H1 (cell line): ENCODE results near the gene MPC1. TPM values are rescaled to one million over a fixed set of nuclear protein-coding genes. Genes with fewer than 3 reads are reported as not detected.

Experiments used
- CTCF ChIA-PET: fragments of 300-600 bp; sonication (Branson Sonifier 250); formaldehyde crosslinking; loops from one replicate; lab custom pipeline; 2021; ENCODE audit not compliant: partially characterized antibody; lab: Charles Lee
- POLR2A ChIA-PET: fragments of 300-600 bp; sonication (Branson Sonifier 250); formaldehyde crosslinking; loops from one replicate; lab custom pipeline; 2021; ENCODE audit warnings: inconsistent platforms; ENCODE audit not compliant: partially characterized antibody; lab: Charles Lee
- DNase-seq, 2 experiments: peaks; one replicate each; pipeline versions ENCODE4 v3.0.0 to v3.0.0-alpha.2; 2010 to 2022; ENCODE audit warnings: low spot score in 2 of 2, low read depth in 1 of 2, mixed read lengths in 1 of 2
- FAIRE-seq: peaks from 2 replicates; lab custom pipeline; 2011; peaks lifted over from hg19 to GRCh38; lab: Jason Lieb, UNC
- H2AFZ ChIP-seq: 2 replicates; pipeline ENCODE4 v1.8.1; 2012; ENCODE audit warnings: low read length, inconsistent platforms
- H2AK5ac ChIP-seq: 2 replicates; pipeline ENCODE4 v1.6.1; 2013; ENCODE audit warnings: low read depth, low read length
- H2BK120ac ChIP-seq: replicated peaks from 2 replicates; pipeline ENCODE3; 2013; ENCODE audit warnings: low read depth, low read length, inconsistent platforms
- H2BK12ac ChIP-seq: 2 replicates; pipeline ENCODE4 v1.6.1; 2013; ENCODE audit warnings: low read depth, low read length
- H2BK15ac ChIP-seq: 2 replicates; pipeline ENCODE4 v1.6.1; 2013; ENCODE audit warnings: low read length
- H2BK20ac ChIP-seq: 2 replicates; pipeline ENCODE4 v1.6.1; 2013; ENCODE audit warnings: low read length
- H2BK5ac ChIP-seq: 2 replicates; pipeline ENCODE4 v1.6.1; 2013; ENCODE audit warnings: low read depth, low read length
- H3K14ac ChIP-seq: 2 replicates; pipeline ENCODE4 v1.6.1; 2013; ENCODE audit warnings: inconsistent platforms; ENCODE audit not compliant: insufficient read length
- H3K18ac ChIP-seq: 2 replicates; pipeline ENCODE4 v1.6.1; 2013; ENCODE audit warnings: low read length; ENCODE audit errors: extremely low read depth
- H3K23ac ChIP-seq: 2 replicates; pipeline ENCODE4 v1.6.1; 2013; ENCODE audit warnings: inconsistent platforms; ENCODE audit not compliant: insufficient read length
- H3K23me2 ChIP-seq: 2 replicates; pipeline ENCODE4 v1.6.1; 2013; ENCODE audit warnings: low read depth, low read length
- H3K27ac ChIP-seq: 2 replicates; pipeline ENCODE4 v1.6.1; 2011; ENCODE audit warnings: low read depth, low read length, inconsistent platforms
- H3K27me3 ChIP-seq, 4 experiments: replicated peaks in 1 of 4; 1 replicate in 1 of 4; 2 replicates in 3 of 4; pipeline versions ENCODE4 v1.6.1 to v1.8.1; 2011 to 2013; ENCODE audit warnings: low read length in 3 of 4, mild to moderate bottlenecking in 3 of 4, inconsistent platforms in 2 of 4, mixed read lengths in 2 of 4, moderate library complexity in 1 of 4; ENCODE audit not compliant: control insufficient read depth in 3 of 4, insufficient read depth in 3 of 4; ENCODE audit errors: extremely low read depth in 1 of 4
- H3K36me3 ChIP-seq, 4 experiments: 2 replicates each; pipeline versions ENCODE4 v1.6.1 to v1.8.1; 2011 to 2013; ENCODE audit warnings: mild to moderate bottlenecking in 4 of 4, low read length in 3 of 4, moderate library complexity in 2 of 4, control low read depth in 1 of 4, inconsistent platforms in 1 of 4; ENCODE audit not compliant: insufficient read depth in 4 of 4, control insufficient read depth in 2 of 4
- H3K4ac ChIP-seq: replicated peaks from 2 replicates; pipeline ENCODE3; 2013; ENCODE audit warnings: low read length, low read depth, mixed read lengths, inconsistent platforms; ENCODE audit not compliant: insufficient read length
- H3K4me1 ChIP-seq, 4 experiments: replicated peaks in 1 of 4; 1 replicate in 1 of 4; 2 replicates in 3 of 4; pipeline versions ENCODE4 v1.6.1 to v1.8.1; 2011 to 2013; ENCODE audit warnings: low read length in 3 of 4, inconsistent platforms in 2 of 4, mixed read lengths in 1 of 4; ENCODE audit not compliant: insufficient read depth in 4 of 4, control insufficient read depth in 3 of 4
- H3K4me2 ChIP-seq, 2 experiments: 2 replicates each; pipeline versions ENCODE4 v1.6.1 to v1.8.1; 2011 to 2013; ENCODE audit warnings: low read depth in 2 of 2, low read length in 2 of 2, control low read depth in 1 of 2, inconsistent platforms in 1 of 2, mild to moderate bottlenecking in 1 of 2; ENCODE audit not compliant: insufficient read depth in 1 of 2
- H3K4me3 ChIP-seq, 4 experiments: fragments of 200-600, 300-600 bp in 1 of 4; sonication (generic), shearing (Covaris generic), sonication (Bioruptor Twin) in 1 of 4; 2 replicates each; pipeline versions ENCODE4 v1.5.1 to v1.8.1; 2011 to 2016; ENCODE audit warnings: low read length in 4 of 4, low read depth in 3 of 4, control low read depth in 2 of 4, inconsistent platforms in 2 of 4, mild to moderate bottlenecking in 2 of 4, mixed read lengths in 1 of 4, moderate library complexity in 1 of 4; ENCODE audit not compliant: insufficient read depth in 2 of 4; ENCODE audit errors: extremely low read depth in 1 of 4
- H3K56ac ChIP-seq: replicated peaks from 2 replicates; pipeline ENCODE3; 2013; ENCODE audit warnings: low read depth, mild to moderate bottlenecking, mixed read lengths, low read length, inconsistent platforms; ENCODE audit not compliant: insufficient read length
- H3K79me1 ChIP-seq: 2 replicates; pipeline ENCODE4 v1.6.1; 2013; ENCODE audit warnings: low read depth, low read length, control low read depth
- H3K79me2 ChIP-seq, 2 experiments: 2 replicates each; pipeline versions ENCODE4 v1.6.1 to v1.8.1; 2012 to 2013; ENCODE audit warnings: low read length in 2 of 2, mild to moderate bottlenecking in 2 of 2, inconsistent platforms in 1 of 2; ENCODE audit not compliant: insufficient read depth in 2 of 2, control insufficient read depth in 1 of 2
- H3K9ac ChIP-seq, 4 experiments: replicated peaks in 1 of 4; 1 replicate in 1 of 4; 2 replicates in 3 of 4; pipeline versions ENCODE4 v1.6.1 to v1.8.1; 2011 to 2013; ENCODE audit warnings: low read depth in 3 of 4, low read length in 3 of 4, control low read depth in 2 of 4, mild to moderate bottlenecking in 2 of 4, moderate library complexity in 2 of 4, inconsistent platforms in 1 of 4; ENCODE audit errors: extremely low read depth in 1 of 4
- H3K9me3 ChIP-seq, 2 experiments: 2 replicates each; pipeline versions ENCODE4 v1.6.1 to v1.8.1; 2012 to 2013; ENCODE audit warnings: mild to moderate bottlenecking in 2 of 2, moderate library complexity in 2 of 2, control low read depth in 1 of 2, inconsistent platforms in 1 of 2, low read depth in 1 of 2, low read length in 1 of 2, mixed read lengths in 1 of 2; ENCODE audit not compliant: insufficient read depth in 2 of 2
- H4K20me1 ChIP-seq, 2 experiments: replicated peaks in 1 of 2; 2 replicates each; pipeline versions ENCODE3 to v1.8.1; 2011 to 2013; ENCODE audit warnings: inconsistent platforms in 2 of 2, low read length in 2 of 2, mild to moderate bottlenecking in 1 of 2; ENCODE audit not compliant: insufficient read depth in 2 of 2, control insufficient read depth in 1 of 2
- H4K5ac ChIP-seq: 2 replicates; pipeline ENCODE4 v1.6.1; 2013; ENCODE audit warnings: low read length, low read depth, mixed read lengths, inconsistent platforms; ENCODE audit not compliant: insufficient read length
- H4K8ac ChIP-seq: 2 replicates; pipeline ENCODE4 v1.8.0; 2013; ENCODE audit warnings: mild to moderate bottlenecking, moderate library complexity, low read length, inconsistent platforms; ENCODE audit not compliant: insufficient read depth; ENCODE audit errors: extremely low read depth
- H4K91ac ChIP-seq: replicated peaks from 2 replicates; pipeline ENCODE3; 2013; ENCODE audit warnings: low read length, mixed read lengths, inconsistent platforms; ENCODE audit not compliant: insufficient read length
- BRCA1 ChIP-seq: IDR thresholded peaks from 2 replicates; pipeline ENCODE4 v1.6.1; 2012; ENCODE audit warnings: low read depth, low read length, improper control_type of control experiment
- CTCF ChIP-seq, 3 experiments: IDR thresholded peaks; 1 replicate in 2 of 3; 2 replicates in 1 of 3; pipeline versions ENCODE4 v1.5.1 to v1.6.1; 2011; ENCODE audit warnings: low read length in 3 of 3, mild to moderate bottlenecking in 3 of 3, inconsistent platforms in 2 of 3, low read depth in 1 of 3, moderate library complexity in 1 of 3; ENCODE audit not compliant: insufficient read depth in 1 of 3; ENCODE audit errors: control extremely low read depth in 1 of 3
- EGR1 ChIP-seq: IDR thresholded peaks from 2 replicates; pipeline ENCODE4 v1.6.1; 2011; ENCODE audit warnings: low read depth, low read length, borderline replicate concordance
- EP300 ChIP-seq, 2 experiments: IDR thresholded peaks; 1 replicate in 1 of 2; 2 replicates in 1 of 2; pipeline ENCODE4 v1.6.1; 2011 to 2012; ENCODE audit warnings: low read depth in 2 of 2, low read length in 2 of 2, mild to moderate bottlenecking in 2 of 2, borderline replicate concordance in 1 of 2, inconsistent platforms in 1 of 2, moderate library complexity in 1 of 2
- EZH2 ChIP-seq: fragments of 200-600 bp; sonication (generic); IDR thresholded peaks from 2 replicates; pipeline ENCODE4 v1.7.1; 2012; ENCODE audit warnings: low read depth, mild to moderate bottlenecking, moderate library complexity, low read length, inconsistent platforms; ENCODE audit not compliant: severe bottlenecking
- JUND ChIP-seq: IDR thresholded peaks from 2 replicates; pipeline ENCODE4 v1.6.1; 2011; ENCODE audit warnings: mild to moderate bottlenecking, improper control_type of control experiment, low read length
- MAFK ChIP-seq: IDR thresholded peaks from 2 replicates; pipeline ENCODE4 v1.6.1; 2012; ENCODE audit warnings: low read depth, mild to moderate bottlenecking, improper control_type of control experiment, low read length
- POLR2A ChIP-seq, 2 experiments: IDR thresholded peaks; 1 replicate in 1 of 2; 2 replicates in 1 of 2; pipeline ENCODE4 v1.6.1; 2011; ENCODE audit warnings: low read depth in 2 of 2, low read length in 2 of 2, mild to moderate bottlenecking in 2 of 2; ENCODE audit errors: control extremely low read depth in 1 of 2
- POLR2AphosphoS5 ChIP-seq: IDR thresholded peaks from 2 replicates; pipeline ENCODE4 v1.6.1; 2011; ENCODE audit warnings: low read depth, low read length
- RBBP5 ChIP-seq: IDR thresholded peaks from 2 replicates; pipeline ENCODE4 v1.7.1; 2012; ENCODE audit warnings: low read depth, mild to moderate bottlenecking, inconsistent platforms, low read length, moderate library complexity, borderline replicate concordance
- RFX5 ChIP-seq: IDR thresholded peaks from 2 replicates; pipeline ENCODE4 v1.6.1; 2011; ENCODE audit warnings: low read depth, low read length, improper control_type of control experiment, borderline replicate concordance
- SRF ChIP-seq: IDR thresholded peaks from 2 replicates; pipeline ENCODE4 v1.6.1; 2011; ENCODE audit warnings: mild to moderate bottlenecking, low read depth, low read length, moderate library complexity
- WGBS, 2 experiments: shearing (Covaris generic) in 1 of 2; methylation state at CpG; one replicate each; pipeline versions ENCODE4 v1.1.6 to v1.1.7; 2013 to 2015; ENCODE audit warnings: low lambda C conversion rate in 2 of 2, mixed read lengths in 2 of 2, inconsistent platforms in 1 of 2, low coverage in 1 of 2, missing lambda C conversion rate in 1 of 2; ENCODE audit not compliant: insufficient replicate concordance in 2 of 2, insufficient coverage in 1 of 2, insufficient read length in 1 of 2; ENCODE audit errors: extremely low coverage in 1 of 2, missing lambda C conversion rate in 1 of 2; 5-methylcytosine and 5-hydroxymethylcytosine counted together
- polyA plus RNA-seq, 7 experiments: library from polyadenylated mRNA; depleted of rRNA in 3 of 7; stranded (reverse) in 5 of 7; unstranded in 2 of 7; fragments of >200 nt in 5 of 7; fragments of 200-250 nt in 2 of 7; gene quantifications; 1 replicate in 5 of 7; 2 replicates in 1 of 7; 4 replicates in 1 of 7; pipeline versions ENCODE4 v1.2.1 to v1.2.3, GENCODE V29; 2011 to 2013; ENCODE audit warnings: missing spikeins in 2 of 7, mixed read lengths in 2 of 7
- total RNA-seq: library from RNA; stranded (reverse); fragmentation: NEBNext Ultra II Directional; extraction: Animal tissue kit (Norgen Biotek cat#: 25700); gene quantifications from 2 replicates; pipeline ENCODE4 v1.2.1, GENCODE V29; 2021

MPC1 gene
- total and polyA plus RNA-seq, 2 of the 8 experiments (the other 6 are each of a cell fraction or from before 2014, with no cell fraction given), result 10.2 to 12.6 TPM

GRCh38 chr6:166419717-166420116 lies 37.0 kb upstream of the MPC1 start:
- 90% methylated on average over 15 of the region's 15 CpGs; no CpG with 5 or more reads in 1 of the 2 experiments for WGBS, 2 experiments
- POLR2A ChIA-PET, result no interaction called here
- CTCF ChIA-PET, result interaction anchor here (1.0 to 3.0 kb wide), 3 partner anchors 19 to 32 kb away, joined by 3 to 11 read pairs (median 4); no protein-coding TSS in a partner anchor

More at GRCh38 chr6:166419717-166420116, 37.0 kb upstream of the MPC1 start:
- H3K23ac ChIP-seq, result no peak overlapping the region
- H3K56ac ChIP-seq, result no peak overlapping the region
- H3K79me2 ChIP-seq, result no peaks in the 10 kb centered on the region
- no peak overlapping the region for H3K4me3 ChIP-seq
- no peak overlapping the region for H4K91ac ChIP-seq
- no peak overlapping the region for H2AK5ac ChIP-seq
- H3K9ac ChIP-seq, result no peak overlapping the region
- no peak overlapping the region; the same call in 1 of the 2 replicates for H2BK5ac ChIP-seq
- H2BK12ac ChIP-seq, result no peak overlapping the region
- no peak overlapping the region for H3K18ac ChIP-seq
- H2BK20ac ChIP-seq, result no peak overlapping the region
- TF ChIP-seq EGR1 (no peak), SRF (no peak), RFX5 (no peak), RBBP5 (no peak), EZH2 (no peak), CTCF (IDR thresholded peaks at IDR 0.05; ENCODE audit: control extremely low read depth in 1 of 3, insufficient read depth in 1 of 3, low read depth in 1 of 3, low read length in 3 of 3) (no peak), POLR2A (IDR thresholded peaks at IDR 0.05; ENCODE audit: control extremely low read depth in 1 of 2, low read depth in 2 of 2, low read length in 2 of 2) (no peak), BRCA1 (no peak), POLR2AphosphoS5 (no peak), JUND (no peak), EP300 (IDR thresholded peaks at IDR 0.05; ENCODE audit: borderline replicate concordance in 1 of 2, low read depth in 2 of 2, low read length in 2 of 2) (no peak), MAFK (no peak)
- TF ChIP-seq, all 59 proteins: peak for 0
- Histone ChIP-seq H4K8ac (no peak overlapping the region; the same call in 1 of the 2 replicates), H3K9me3 (no peaks in the 10 kb centered on the region), H4K20me1 (peaks cover 0 to 7% of the 10 kb centered on the region in 2 experiments), H3K36me3 (peaks cover 4 to 9% (median 4%) of the 10 kb centered on the region in 4 experiments; a peak in 6 of 8 replicates), H2BK15ac (no peak overlapping the region), H4K5ac (no peak overlapping the region), H3K4me2 (no peak overlapping the region), H2BK120ac (no peak overlapping the region), H3K4me1 (no peaks in the 10 kb centered on the region), H3K23me2 (peaks cover 12% of the 10 kb centered on the region; the same call in 1 of the 2 replicates), H3K14ac (no peak overlapping the region), H3K27ac (no peak overlapping the region), H3K79me1 (no peaks in the 10 kb centered on the region), H2AFZ (no peak overlapping the region), H3K27me3 (no peaks in the 10 kb centered on the region), H3K4ac (no peak overlapping the region)
- no peak for DNase-seq
- no peak for FAIRE-seq
